ENCODE measurements around the gene FAM83G.

Gene FAM83G

DNA sequence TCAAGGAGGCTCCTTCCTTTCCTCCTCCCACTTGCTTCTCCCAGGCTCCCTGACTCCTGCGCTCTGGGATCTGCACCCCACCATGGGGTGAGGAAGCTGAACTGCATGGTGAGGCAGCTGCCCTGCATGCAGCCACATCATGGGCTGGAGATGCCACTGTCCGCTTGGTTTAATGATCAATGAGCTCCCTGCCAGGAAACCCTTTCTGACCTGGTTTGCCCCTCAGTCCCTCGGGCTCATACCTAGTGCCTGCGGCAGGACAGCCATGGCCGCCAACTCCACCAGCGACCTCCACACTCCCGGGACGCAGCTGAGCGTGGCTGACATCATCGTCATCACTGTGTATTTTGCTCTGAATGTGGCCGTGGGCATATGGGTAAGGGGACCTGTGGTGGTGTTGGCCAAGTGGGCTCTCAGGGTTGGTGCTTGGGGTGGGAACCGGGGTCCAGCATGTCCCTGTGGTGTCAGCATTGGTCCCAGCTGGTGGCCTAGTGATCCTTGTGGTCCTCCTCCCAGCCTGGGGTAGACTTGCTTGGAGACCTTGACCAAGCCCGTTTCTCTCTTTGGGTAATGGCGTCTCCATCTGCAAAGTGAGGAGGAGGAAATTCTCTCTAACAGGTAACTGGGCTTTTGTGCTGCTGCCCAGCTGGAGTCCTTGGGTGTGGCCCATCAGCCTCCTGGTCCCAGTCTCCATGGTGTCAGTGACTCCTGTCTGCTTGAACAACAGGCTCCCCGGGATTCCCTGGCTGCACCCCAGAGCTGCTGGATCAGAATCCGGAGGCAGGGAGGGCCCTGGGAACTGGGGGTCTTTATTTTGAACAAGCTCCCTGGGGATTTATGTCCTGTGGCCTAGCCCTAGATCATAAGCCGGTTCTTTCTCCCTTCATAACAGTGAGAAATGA, 52.4 kb downstream of the FAM83G start, which contains the start of gene SLC5A10:
Gene SLC5A10, plus strand, starts transcription at position 225 of the 902 bp plus-strand sequence. Its CDS starts 41 bp downstream, at position 266.
- Histone ChIP-seq H3K4me1 (ENCODE audit: insufficient read depth, low read length) (no peaks in the 10 kb centered on the region), H3K9me3 (ENCODE audit: low read length) (no peaks in the 10 kb centered on the region), H3K27ac (ENCODE audit: low read depth, low read length) (no peak within 1 kb of the TSS), H3K36me3 (ENCODE audit: insufficient read depth, low read length) (no peaks in the 10 kb centered on the region), H3K27me3 (ENCODE audit: control insufficient read depth in 1 of 2, insufficient read depth in 2 of 2, low read length in 2 of 2) (no peaks in the 10 kb centered on the region), H3K4me3 (ENCODE audit: low read depth in 1 of 2, low read length in 2 of 2) (no peak within 1 kb of the TSS), H3K9ac (ENCODE audit: low read length) (no peak within 1 kb of the TSS)

DNA sequence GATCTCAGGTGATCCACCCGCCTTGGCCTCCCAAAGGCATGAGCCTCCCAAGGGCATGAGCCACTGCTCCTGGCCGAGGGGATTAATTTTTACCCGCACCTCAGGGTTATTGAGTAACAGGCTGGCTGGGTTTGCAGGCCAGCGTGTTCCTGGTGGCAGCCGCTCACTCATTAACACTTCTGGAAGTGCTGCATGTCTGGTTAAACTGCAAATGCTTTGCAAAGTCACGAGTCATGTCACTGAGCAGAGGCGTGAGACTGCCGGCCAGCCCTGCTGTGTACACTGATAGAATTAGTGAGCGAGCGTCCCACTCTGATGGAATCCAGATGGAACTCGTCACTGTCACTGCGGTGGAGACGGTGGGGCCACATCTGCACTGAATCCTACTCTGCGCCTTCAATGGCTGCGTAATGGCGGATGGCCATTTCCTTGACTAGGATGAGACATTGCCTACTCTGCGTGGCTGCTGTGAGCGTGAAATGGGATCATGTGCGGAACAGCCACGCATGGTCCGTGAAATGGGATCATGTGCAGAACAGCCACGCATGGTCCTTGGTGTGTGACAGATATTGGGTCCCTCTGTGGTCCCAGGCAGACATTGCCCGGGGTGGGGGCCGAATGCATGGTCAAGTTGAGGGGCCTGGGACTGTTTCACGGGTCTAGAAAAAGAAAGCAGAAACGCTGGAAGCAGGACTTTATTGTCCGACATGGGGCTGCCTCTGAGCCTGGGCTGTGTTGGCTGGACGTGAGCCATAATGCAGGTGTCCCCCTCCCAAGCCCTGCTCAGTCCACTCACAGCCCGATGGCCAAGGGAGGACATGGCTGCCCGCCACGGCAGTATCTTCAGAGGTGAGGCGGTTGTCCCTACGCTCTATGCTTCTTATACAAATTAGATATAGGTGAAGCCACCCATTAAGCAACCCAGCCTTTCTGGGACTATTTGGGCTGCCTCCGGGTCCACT, 53.3 kb downstream of the FAM83G start:
- H3K4me3 ChIP-seq (ENCODE audit: low read depth in 1 of 2, low read length in 2 of 2) = no peak overlapping the region
- no peaks in the 10 kb centered on the region for H3K27me3 ChIP-seq (ENCODE audit: control insufficient read depth in 1 of 2, insufficient read depth in 2 of 2, low read length in 2 of 2)
- H3K9me3 ChIP-seq (ENCODE audit: low read length) = no peaks in the 10 kb centered on the region
- H3K36me3 ChIP-seq (ENCODE audit: insufficient read depth, low read length) = no peaks in the 10 kb centered on the region
- no peaks in the 10 kb centered on the region for H3K4me1 ChIP-seq (ENCODE audit: insufficient read depth, low read length)
- no peak overlapping the region for H3K9ac ChIP-seq (ENCODE audit: low read length)
- H3K27ac ChIP-seq (ENCODE audit: low read depth, low read length) = no peak overlapping the region

DNA sequence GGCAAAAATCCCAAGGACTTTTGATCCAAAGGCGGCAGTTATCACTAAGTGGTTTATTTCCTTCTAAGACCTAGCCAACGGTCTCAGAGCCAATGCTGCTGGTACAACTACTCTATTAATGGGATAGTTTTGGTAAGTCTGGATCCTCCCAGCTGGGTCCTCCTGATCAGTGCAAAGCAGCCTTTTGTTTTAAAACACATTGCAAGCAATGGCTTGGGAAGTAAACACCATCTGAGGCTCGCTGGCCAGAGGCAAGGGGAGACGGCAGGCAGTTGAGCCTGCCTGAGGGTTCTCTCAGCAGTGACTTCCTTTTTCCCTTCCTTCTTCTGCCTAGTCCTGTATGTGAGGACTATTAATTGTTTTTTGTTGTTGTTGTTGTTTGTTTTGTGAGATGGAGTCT, 54.2 kb downstream of the FAM83G start:
- Histone ChIP-seq H3K9me3 (ENCODE audit: low read length) (no peaks in the 10 kb centered on the region), H3K27ac (ENCODE audit: low read depth, low read length) (no peak overlapping the region), H3K27me3 (ENCODE audit: control insufficient read depth in 1 of 2, insufficient read depth in 2 of 2, low read length in 2 of 2) (no peaks in the 10 kb centered on the region), H3K4me1 (ENCODE audit: insufficient read depth, low read length) (no peaks in the 10 kb centered on the region), H3K4me3 (ENCODE audit: low read depth in 1 of 2, low read length in 2 of 2) (no peak overlapping the region), H3K36me3 (ENCODE audit: insufficient read depth, low read length) (no peaks in the 10 kb centered on the region), H3K9ac (ENCODE audit: low read length) (no peak overlapping the region)

GRCh38 chr17:18949566-18949965, 55.0 kb downstream of the FAM83G start:
- Histone ChIP-seq H3K9ac (ENCODE audit: low read length) (no peak overlapping the region), H3K36me3 (ENCODE audit: insufficient read depth, low read length) (no peaks in the 10 kb centered on the region), H3K4me3 (ENCODE audit: low read depth in 1 of 2, low read length in 2 of 2) (no peak overlapping the region), H3K9me3 (ENCODE audit: low read length) (no peaks in the 10 kb centered on the region), H3K27me3 (ENCODE audit: control insufficient read depth in 1 of 2, insufficient read depth in 2 of 2, low read length in 2 of 2) (no peaks in the 10 kb centered on the region), H3K4me1 (ENCODE audit: insufficient read depth, low read length) (no peaks in the 10 kb centered on the region), H3K27ac (ENCODE audit: low read depth, low read length) (no peak overlapping the region)

- Histone ChIP-seq H3K9ac (ENCODE audit: low read length) (no peak overlapping the region), H3K9me3 (ENCODE audit: low read length) (no peaks in the 10 kb centered on the region), H3K36me3 (ENCODE audit: insufficient read depth, low read length) (no peaks in the 10 kb centered on the region)
Observed at GRCh38 chr17:18948476-18949006, 56.0 kb downstream of the FAM83G start.

GRCh38 chr17:18947866-18948265, 56.7 kb downstream of the FAM83G start:
- Histone ChIP-seq H3K9me3 (ENCODE audit: low read length) (no peaks in the 10 kb centered on the region), H3K27me3 (ENCODE audit: control insufficient read depth in 1 of 2, insufficient read depth in 2 of 2, low read length in 2 of 2) (no peaks in the 10 kb centered on the region), H3K36me3 (ENCODE audit: insufficient read depth, low read length) (no peaks in the 10 kb centered on the region), H3K4me3 (ENCODE audit: low read depth in 1 of 2, low read length in 2 of 2) (no peak overlapping the region), H3K9ac (ENCODE audit: low read length) (no peak overlapping the region), H3K4me1 (ENCODE audit: insufficient read depth, low read length) (no peaks in the 10 kb centered on the region), H3K27ac (ENCODE audit: low read depth, low read length) (no peak overlapping the region)

More at GRCh38 chr17:18948476-18949006, 56.0 kb downstream of the FAM83G start:
- no peaks in the 10 kb centered on the region for H3K4me1 ChIP-seq (ENCODE audit: insufficient read depth, low read length)
- H3K4me3 ChIP-seq (ENCODE audit: low read depth in 1 of 2, low read length in 2 of 2) = no peak overlapping the region
- no peaks in the 10 kb centered on the region for H3K27me3 ChIP-seq (ENCODE audit: control insufficient read depth in 1 of 2, insufficient read depth in 2 of 2, low read length in 2 of 2)
- H3K27ac ChIP-seq (ENCODE audit: low read depth, low read length) = no peak overlapping the region

DNA sequence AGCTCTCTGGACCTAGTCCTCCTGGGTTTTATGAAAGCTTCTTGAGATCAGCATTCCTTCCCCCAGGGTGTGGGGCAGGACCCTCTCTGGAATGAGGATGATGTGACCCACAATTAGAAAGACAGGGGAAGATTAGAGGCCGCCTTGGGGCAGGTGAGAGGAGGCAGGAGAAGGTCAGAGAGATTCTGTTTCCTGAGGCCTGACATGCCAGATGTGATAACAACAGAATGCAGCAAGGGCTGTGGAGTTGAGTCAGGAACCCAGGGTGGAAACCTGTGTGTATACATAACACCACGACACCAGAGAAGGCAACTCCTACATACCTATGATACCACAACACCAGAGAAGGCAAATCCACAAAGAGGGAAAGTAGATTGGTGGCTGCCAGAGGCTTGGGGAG, 58.0 kb downstream of the FAM83G start:
- no peaks in the 10 kb centered on the region for H3K4me1 ChIP-seq (ENCODE audit: insufficient read depth, low read length)
- H3K27ac ChIP-seq (ENCODE audit: low read depth, low read length) = no peak overlapping the region
- no peaks in the 10 kb centered on the region for H3K9me3 ChIP-seq (ENCODE audit: low read length)
- H3K4me3 ChIP-seq (ENCODE audit: low read depth in 1 of 2, low read length in 2 of 2) = no peak overlapping the region
- H3K27me3 ChIP-seq (ENCODE audit: control insufficient read depth in 1 of 2, insufficient read depth in 2 of 2, low read length in 2 of 2) = no peaks in the 10 kb centered on the region
- no peak overlapping the region for H3K9ac ChIP-seq (ENCODE audit: low read length)
- H3K36me3 ChIP-seq (ENCODE audit: insufficient read depth, low read length) = no peaks in the 10 kb centered on the region

DNA sequence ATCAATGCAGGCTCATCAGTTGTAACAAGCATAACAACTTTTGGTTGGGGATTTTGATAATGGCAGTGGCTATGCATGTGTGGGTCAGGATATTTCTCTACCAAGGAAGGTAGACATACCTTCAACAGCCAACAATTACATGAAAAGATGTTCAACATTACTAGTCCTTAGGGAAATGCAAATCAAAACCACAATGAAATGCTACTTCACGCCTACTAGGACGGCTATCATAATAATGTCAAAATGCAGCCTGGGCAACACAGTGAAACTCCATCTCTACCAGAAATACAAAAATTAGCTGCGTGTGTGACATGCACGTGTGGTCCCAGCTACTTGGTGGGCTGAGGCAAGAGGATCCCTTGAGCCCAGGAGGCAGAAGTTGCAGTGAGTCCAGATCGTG, 59.9 kb downstream of the FAM83G start:
- Histone ChIP-seq H3K4me3 (ENCODE audit: low read depth in 1 of 2, low read length in 2 of 2) (no peak overlapping the region), H3K27me3 (ENCODE audit: control insufficient read depth in 1 of 2, insufficient read depth in 2 of 2, low read length in 2 of 2) (no peaks in the 10 kb centered on the region), H3K36me3 (ENCODE audit: insufficient read depth, low read length) (no peaks in the 10 kb centered on the region), H3K4me1 (ENCODE audit: insufficient read depth, low read length) (no peaks in the 10 kb centered on the region), H3K27ac (ENCODE audit: low read depth, low read length) (no peak overlapping the region), H3K9ac (ENCODE audit: low read length) (no peak overlapping the region), H3K9me3 (ENCODE audit: low read length) (no peaks in the 10 kb centered on the region)

DNA sequence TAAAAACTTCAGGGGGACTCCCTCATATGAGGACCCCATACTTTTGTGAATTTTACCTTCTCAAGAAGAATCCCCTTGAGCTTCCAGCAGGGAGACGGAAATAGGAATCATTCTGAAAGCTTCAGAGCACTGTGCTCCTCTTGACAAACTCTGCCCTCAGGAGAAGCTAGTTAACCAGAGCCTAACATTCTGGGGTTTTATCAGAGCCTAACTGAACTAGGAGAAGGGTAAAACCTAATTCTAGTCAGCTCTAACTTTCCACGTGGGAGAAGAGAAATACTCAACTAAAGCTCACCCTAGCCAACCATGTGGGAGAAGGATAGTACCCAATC, 65.9 kb downstream of the FAM83G start:
- Histone ChIP-seq H3K36me3 (ENCODE audit: insufficient read depth, low read length) (no peaks in the 10 kb centered on the region), H3K4me1 (ENCODE audit: insufficient read depth, low read length) (no peaks in the 10 kb centered on the region), H3K27me3 (ENCODE audit: control insufficient read depth in 1 of 2, insufficient read depth in 2 of 2, low read length in 2 of 2) (no peaks in the 10 kb centered on the region), H3K4me3 (ENCODE audit: low read depth in 1 of 2, low read length in 2 of 2) (no peak overlapping the region), H3K27ac (ENCODE audit: low read depth, low read length) (no peak overlapping the region), H3K9me3 (ENCODE audit: low read length) (no peaks in the 10 kb centered on the region), H3K9ac (ENCODE audit: low read length) (no peak overlapping the region)

DNA sequence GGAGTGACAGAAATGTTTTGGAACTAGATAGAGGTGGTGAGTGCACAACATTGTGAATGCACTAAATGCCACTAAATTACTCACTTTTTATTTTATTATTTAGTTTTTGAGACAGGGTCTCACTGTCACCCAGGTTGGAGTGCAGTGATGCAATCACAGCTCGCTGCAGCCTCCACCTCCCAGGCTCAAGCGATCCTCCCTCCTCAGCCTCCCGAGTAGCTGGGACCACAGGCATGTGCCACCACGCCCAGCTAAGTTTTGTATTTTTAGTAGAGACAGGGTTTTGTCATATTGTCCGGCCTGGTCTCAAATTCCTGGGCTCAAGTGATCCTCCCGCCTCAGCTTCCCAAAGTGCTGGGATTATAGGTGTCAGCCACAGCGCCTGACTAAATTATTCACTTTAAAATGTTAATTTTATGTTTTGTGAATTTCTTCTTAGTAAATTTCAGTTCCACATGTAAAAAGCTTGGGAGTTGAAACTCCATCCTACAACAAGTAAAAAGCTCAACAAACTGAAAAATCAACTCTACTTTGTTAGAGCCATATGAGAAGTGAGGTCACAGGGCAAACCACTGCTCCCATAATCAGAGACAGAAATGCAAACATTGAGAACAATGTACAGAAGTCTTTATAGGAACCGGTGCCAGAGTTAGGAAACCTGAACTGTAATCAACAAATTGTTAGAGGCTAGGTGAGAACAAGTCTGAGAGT, 66.4 kb downstream of the FAM83G start:
- Histone ChIP-seq H3K9ac (ENCODE audit: low read length) (no peak overlapping the region), H3K4me3 (ENCODE audit: low read depth in 1 of 2, low read length in 2 of 2) (no peak overlapping the region), H3K36me3 (ENCODE audit: insufficient read depth, low read length) (no peaks in the 10 kb centered on the region), H3K27ac (ENCODE audit: low read depth, low read length) (no peak overlapping the region), H3K9me3 (ENCODE audit: low read length) (no peaks in the 10 kb centered on the region), H3K27me3 (ENCODE audit: control insufficient read depth in 1 of 2, insufficient read depth in 2 of 2, low read length in 2 of 2) (no peaks in the 10 kb centered on the region), H3K4me1 (ENCODE audit: insufficient read depth, low read length) (peaks cover 4% of the 10 kb centered on the region)

Data from muscle layer of colon (tissue), 2 donors.